GM21717 (cell line): ENCODE results near the gene MAST4.
A peak's percentile ranks its signal among the peaks of the same experiment; 100 is the strongest.

ENCODE experiments used
- ATAC-seq: cut with Tn5 transposase; IDR thresholded peaks from one replicate; pipeline ENCODE4 v1.9.1; 2021; ENCODE audit warnings: mild to moderate bottlenecking, moderate library complexity; ENCODE audit not compliant: unreplicated experiment

The MAST4 gene

DNA sequence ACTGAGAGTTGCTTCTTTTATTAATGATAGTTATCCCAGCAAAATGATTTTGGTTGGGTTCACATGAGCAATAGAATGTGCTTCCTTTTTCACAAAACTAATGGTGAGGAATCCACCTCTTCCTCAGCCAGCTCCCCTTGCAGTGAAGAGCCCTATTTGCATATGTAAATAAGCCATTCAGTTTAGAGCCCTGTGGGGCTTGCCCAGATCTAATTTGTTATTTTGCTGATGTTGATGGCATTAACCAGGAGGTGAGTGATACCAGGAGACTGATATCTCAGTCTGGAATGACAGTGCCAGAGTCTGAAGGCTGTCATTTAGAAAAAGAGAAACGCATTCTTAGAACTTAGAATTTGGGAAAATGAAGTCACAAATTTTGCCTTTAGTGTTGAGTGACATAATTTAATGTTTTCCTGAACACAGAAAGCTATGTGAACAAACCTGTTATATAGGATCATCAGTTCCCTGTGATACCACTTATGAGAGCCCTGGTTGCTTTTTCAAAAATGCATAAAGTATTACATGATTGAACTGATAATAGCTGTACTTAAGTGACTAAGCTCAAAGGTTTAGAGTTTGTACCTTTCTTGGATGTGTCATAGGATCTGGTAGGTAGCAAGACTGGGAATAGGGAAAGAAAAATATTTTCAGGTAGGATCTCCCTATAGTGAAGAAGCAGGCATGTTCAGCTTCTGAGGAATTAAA, 271.6 kb downstream of the MAST4 start:
- no peak for ATAC-seq

DNA sequence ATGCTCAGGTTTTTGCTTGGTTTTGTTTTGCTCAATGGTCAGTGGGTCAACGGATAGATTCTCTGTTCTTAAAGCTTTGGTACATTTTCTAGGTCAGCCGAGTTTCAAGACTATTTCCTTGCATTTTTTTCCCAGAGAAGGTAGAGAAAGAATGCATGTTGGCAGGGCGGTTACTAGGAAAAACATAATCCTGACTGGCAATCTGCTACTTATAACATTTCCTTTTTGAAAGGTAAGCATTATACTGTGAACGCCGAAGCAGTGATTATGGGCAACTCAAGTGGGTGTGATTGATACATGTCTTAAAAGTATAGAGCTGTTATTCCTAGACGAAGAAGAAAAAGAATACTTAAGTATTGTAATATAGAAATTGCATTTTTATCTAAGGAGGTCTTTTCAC, 273.2 kb downstream of the MAST4 start:
- ATAC-seq: no peak

DNA sequence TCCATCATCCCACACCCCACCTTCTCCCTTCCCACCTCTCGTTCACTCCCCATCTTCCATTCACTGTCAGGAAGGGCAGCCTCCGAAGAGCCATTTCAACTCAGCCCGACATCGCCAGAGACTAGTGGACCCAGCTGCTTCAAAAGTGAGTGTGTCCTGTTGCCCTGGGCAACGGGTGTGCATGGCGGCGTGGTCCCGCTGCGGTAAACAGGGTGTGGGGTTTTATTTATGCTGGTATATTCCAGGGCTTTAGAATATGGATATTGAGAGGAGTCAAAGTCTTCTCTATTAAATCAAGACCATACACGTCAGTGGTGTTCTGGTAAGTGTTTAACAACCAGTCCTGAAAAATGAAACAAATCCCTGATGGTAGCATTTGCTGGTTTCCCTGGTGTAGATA, 274.5 kb downstream of the MAST4 start:
- ATAC-seq: no peak

DNA sequence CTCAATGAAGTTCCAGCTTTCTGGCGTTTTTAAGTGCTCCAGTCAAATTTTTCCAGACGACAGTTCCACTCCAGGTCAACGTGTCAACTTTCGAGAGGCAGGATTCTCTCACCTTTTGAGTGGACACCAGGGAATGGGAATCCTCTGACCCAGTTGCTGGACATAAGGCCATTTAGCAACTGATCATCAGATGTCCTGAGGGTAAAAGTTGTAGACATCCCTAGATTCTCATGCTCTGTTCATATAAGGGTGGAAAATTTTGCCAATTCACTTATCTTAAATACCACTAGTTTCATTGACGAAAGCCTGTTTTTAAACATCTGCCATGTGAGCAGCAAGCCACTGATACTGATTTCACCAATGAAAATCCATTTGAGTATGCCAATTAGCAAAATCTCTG, 275.5 kb downstream of the MAST4 start:
- no peak for ATAC-seq

DNA sequence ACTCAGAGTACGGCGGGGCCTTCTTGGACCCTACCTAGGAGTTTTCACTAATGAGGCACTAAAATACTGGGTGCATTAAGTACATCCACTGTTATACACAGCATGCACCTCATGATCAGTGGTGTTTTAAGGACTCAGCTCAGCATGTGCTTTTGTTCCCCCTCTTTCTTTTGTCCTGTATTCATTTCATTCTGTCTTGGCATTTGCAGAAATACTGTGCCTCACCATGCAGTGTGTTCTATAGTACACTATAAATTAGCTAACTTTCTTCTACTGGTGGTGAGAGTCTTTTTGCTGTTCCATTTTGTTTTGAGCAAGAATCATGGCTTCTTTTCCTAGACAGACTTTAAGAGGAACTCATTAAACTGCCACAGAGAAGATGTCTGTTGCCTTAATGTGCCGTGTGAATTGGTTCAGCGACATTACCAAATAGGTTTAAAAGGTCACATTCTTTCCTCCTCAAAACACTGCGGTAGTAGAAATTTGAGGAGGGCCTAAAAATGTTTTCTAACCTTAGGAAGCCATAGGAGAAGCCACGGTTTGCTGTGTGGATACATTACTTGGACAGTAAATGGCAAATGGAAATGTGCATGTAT, 276.6 kb downstream of the MAST4 start:
- no peak for ATAC-seq

DNA sequence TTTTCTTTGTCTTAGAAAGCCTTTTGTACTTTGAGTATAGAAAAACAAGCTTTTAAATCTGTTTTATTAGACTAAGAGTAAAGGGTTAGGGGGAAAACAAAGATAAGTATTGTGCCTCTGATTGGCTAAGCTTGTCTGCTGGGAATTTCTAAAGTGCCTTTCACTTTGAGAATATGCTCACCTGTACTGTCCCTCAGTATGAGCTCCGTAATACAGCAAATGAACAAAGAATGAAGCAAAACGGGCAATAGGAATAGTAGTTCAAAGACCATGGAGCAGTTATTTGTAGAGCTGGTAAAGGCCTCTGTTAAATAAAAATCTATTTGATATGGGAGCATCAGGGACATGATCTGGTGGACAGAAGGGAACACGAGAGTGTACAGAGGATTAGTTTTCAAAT, 277.8 kb downstream of the MAST4 start:
- no peak for ATAC-seq

DNA sequence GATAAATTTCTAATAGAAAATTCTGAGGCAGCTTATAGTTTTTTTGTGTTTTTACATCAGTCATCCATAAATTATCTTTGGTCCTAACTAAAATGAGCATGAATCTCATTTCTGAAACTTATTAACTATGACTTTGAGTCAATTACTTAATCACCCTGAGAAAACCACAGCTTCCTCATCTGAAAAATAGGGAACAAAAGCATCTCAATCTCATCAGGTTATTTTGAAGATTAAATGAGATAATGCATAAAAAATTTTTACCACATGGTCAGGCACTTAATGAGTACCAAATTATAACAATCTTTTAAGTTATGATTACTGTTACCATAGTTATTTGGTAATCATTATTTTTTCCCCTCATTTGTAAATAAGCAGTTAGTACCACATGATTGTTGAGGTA, 279.1 kb downstream of the MAST4 start:
- no peak for ATAC-seq

DNA sequence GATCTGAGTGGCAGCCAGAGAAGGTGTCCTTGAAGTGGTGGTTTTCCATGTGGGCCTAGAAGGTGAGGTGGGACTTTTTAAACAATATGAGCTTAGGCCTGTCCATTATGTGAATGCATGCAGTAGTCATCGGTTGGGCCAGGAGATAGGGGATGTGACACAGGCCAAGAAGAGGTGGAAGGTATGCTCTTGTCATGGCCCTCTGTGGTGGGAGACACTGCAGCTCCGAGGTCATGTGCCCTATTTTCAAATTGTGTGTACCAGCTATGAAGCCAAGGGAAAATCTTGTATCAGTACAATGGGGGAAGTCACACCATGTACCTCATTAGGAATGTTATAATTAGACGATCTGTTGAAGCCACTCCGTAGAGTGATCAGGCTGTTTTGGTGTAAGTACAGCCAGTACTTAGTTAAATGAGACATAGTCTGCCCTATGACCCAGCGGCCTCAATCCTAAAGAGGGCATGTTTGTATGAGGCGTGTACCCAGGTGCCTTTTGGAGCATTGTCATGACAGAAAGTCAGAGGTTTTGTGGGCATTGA, 280.1 kb downstream of the MAST4 start:
- ATAC-seq: no peak

DNA sequence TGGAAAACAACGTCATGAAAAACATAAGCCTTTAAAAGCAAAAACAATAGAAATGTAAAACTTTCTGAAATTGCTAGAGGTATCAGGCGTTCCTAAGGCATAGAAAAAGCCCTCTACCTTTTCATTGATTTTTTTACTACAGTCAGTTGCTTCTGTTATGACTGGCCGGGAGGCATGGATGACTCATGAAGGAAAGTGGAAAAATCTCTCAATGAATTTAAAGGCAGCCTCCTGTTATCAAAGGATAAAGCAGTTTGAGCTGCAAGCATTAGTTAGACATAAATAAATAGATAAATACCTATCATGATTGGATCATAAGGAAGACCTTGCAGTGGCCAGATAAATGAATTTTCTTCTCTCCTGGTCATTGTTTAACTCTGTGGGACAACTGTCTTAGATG, 281.6 kb downstream of the MAST4 start:
- no peak for ATAC-seq

DNA sequence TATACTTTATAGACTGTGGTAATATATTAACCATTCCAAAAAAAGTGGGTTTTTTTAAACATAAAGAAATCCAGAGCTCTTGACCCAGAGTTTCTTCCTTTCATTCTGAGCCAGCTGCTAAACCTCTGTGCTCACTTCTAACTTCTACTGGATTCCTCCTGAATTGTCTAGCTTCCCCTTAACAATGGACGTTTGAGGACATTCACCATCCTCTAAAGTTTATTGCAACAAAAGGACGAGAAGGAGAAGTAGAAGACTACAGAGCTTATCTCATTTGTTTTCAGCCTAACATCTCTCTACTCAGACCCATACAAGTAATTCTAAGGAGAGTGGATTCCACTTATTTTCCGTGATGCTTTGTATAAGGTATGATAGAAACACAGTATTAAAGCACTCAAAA, 284.2 kb downstream of the MAST4 start:
- ATAC-seq: no peak

DNA sequence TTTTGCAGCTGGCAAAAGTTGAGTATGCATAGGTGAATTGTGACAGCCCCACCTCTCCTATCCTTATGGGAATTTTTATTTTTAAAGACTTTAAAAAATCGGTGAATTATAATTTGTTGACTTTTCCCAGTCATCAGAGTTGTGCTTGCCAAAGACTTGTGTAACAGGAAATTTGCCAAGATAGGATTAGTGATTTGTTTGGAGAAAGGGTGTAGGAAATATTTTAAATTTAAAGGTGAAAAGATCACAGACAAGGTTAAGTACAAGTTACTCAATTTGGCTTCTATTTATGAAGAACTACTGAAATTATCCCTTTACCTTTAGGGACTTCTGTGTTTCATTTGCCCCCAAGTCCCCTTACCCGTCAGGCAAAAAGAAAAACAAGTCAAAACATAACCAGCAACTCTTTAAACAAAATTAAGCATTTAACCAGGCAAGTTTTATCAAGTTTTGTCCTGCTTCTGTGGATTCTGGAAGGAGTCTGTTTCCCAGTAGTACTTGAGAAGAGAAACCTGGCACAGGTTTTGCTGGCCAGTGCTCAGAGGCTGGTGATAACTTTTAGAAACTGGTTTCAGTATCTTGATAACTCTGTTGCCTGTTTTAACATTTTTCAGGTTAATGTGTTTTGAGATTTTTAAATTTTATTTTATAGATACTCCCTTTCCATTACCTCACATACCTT, 285.4 kb downstream of the MAST4 start:
- no peak for ATAC-seq

DNA sequence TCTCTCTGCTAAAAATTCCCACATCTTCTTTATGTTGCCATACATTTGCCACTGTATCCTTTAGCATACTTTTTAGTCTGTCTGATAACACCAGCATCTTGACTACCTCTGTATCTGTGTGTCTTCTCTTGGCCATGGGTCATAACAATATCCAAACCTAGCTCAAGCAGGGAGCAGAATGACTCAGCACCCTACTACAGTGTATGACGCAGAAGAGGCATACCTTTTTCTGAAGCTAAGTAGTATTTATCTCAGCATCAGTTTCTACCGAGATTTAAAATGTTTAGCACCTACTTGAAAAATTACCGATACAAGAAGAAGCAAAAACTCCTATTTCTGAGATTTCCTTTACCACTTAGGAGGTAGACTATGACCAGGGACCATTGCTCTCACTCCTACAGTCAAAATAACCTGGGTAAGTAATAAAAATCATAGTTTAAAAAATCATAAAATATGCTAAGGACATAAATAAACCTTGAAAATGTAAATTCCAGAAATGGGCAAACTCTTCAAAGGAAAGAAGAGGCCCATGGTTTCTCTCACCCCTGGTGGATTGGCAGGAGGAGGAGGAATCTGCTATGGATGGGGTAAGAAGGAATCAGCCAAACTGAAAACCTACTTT, 286.5 kb downstream of the MAST4 start:
- ATAC-seq: peak; percentile 55

DNA sequence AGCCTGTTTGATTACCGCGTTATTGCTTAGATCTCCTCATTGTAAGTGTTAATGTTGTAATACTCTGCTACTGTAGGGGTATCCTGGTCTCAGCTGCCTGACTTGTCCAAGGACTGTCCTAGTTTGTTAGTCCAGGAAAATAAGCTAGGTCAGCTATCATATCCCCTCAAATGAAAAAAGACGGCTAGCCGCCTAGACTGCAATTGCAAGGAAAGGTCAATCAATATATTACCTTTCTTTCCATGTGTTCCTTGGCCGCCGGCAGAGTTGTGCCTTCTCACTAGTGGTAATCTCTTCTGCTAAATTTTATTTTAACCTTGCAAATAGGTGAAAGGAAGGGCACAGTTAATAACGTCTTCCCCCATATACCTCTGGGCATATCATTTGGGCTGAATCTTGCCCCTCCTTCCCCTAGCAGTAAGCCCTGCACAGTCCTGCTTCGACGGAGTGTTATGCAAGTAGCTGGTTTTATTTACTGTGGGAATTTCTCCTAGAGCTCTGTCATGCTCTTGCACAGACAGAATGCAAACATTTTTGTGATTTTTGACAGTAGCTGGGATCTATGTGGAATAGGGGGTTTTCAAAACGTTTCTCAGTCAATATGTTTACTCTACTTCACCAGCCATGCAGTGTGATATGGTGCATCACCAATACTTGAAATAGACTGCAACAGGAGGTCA, 288.5 kb downstream of the MAST4 start:
- no peak for ATAC-seq

DNA sequence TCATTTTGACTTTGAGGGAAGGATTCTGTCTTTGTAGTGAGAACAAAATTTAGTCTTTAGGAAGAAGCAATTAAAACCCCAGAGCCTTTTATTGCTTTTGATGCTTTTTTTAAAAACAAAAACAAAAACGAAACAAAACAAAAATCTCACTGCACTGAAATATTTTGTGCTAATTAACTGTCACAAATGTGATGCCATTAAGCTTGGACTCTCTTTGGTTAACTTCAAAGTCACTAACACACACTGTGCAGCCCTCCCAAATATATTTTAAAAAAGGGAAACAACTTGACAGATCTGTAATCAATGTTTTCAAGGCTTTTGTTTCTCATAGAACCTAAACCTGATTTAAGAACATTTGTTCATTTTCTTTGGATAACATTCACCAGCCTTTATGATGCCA, 290.7 kb downstream of the MAST4 start:
- no peak for ATAC-seq

DNA sequence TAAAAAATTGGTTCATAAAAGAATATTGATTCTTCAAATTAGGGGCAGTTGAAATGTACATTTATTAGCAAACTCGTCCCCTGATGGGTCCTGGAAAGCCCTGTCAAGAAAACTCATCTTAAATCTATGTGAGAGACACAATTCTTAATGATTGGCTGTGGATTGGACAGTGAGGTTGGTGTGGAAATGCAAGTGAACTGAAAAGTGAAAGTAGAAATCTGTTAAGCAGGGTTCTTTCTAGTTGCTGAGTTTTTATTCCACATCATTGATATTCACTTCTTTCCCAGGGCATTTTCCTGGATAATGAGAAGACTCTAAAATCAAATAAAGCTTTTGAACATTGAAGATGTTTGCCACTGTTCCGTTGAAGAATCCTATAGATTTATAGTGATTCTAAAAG, 292.4 kb downstream of the MAST4 start:
- ATAC-seq: no peak

DNA sequence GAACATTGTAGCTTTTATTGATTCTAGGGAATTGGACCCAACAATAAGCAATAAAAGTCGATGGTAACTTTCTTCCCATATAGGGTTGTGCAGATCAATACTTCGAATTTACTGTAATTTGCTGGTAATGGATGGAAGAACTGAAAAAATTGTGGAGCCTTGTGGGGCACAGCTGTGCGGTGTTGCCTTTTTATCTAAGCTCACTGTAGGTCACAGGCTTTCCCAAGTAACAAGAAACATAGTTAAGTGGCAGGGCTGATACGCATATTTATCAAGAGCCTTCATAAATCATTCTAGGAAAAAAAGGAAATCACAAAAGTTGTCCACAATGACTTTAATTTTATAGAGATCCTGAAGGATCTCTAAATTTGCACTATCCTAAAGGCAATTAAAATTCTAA, 292.9 kb downstream of the MAST4 start:
- ATAC-seq: no peak

DNA sequence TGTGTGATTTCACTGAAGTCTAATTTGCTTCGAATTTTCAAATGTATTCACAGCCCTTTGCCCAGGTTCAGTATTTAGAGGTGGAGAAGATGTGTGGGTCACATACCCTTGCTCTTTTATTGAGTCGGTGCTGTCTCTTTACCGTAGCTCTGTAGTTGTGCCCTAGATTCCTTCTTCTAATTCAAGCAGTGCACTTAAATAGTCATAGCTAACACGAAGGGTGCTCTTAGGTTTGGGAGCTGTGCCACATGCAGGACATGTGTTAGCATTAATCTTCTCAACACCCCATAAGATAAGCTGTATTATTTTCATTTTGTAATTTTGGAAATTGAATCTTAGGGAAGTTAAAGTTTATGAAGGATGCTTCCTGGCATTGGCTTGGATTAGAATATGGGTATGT, 293.3 kb downstream of the MAST4 start:
- ATAC-seq: no peak

DNA sequence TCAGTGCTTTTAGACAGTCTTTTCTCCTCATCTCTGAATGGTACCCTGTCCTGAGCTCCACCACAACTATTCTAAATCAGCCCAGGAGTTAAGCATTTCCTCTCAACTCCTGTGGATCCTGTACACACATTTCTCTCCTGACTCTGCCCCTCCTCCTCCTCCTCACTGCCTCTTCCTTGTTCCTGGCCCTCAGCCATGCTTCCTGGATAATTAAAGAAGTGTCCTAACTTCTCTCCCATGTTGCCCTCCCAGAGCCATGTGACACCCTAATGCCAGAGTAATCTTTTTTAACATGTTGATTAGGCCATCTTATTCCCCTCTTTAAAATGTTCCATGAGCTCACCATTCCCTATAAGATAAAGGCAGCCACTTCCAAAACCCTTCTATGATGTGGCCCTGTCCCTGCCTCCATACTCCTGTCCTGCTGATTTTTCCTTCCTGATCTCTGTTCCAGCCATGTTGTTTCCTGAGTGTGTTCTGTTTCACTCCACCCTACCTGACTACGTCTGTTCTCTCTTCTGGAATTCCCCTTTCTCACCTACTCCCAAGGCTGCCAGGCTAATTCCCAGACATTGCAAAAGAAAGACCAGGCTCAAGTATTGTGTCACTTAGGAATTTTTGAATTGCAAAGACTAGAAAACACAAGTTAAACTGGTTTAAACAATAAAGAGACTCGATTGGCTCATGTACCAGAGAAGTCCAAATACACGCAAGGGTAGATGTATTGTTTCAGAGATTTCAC, 295.2 kb downstream of the MAST4 start:
- ATAC-seq: no peak

DNA sequence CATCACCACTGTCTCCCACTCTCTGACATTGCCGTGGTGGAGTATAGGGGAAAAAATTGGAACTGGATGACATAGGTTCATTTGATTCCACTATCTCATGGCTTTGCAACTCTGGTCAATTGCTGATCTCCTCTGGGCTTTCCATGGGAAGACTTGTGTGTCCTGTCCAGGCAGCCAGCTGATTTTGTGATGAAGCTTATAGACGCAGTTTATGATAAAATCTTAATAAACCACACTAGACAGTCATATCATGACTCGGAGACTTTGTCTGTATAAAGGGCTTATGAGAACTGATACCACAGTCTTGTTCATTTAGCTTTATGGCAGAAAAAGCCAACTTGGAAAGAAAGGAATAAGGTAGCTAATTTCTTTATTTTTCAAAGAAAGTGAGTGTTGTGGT, 296.5 kb downstream of the MAST4 start:
- no peak for ATAC-seq

DNA sequence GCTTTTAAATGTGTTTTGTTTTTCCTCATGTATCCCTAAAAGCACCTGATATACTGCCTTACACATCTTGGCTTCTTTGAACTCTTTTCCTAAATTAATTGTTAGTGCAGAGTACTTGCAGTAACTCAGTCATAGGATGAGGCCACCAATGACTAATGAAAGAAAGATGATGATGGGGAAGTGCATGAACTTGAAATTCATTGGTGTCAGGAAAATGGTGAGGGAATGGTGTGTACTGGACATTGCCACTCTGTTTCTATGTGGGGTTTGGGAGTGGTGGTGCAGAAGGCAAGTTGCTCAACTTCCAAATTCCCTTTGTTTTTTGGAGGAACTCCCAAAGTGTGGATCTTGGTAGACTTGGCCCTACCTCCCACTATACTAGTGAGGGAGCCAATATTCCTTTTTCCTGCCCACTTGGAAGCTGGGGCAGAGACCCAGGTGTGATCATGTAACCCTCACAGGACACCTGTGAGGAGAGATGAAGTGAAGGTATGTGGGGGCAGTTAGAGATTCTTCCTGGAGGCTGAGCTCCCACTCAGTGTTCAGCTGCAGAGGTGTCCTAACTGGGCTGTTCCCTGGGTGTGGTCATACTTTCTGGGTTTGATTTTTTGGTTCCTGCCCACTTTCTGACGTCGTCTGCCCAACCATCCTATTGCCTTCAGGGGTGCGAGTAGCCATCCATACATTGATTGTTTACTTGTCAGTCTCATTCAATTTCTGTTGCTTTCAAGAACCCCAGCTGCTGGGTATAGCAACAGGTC, 298.5 kb downstream of the MAST4 start:
- no peak for ATAC-seq
